ENCODE measurements around the gene GCLM. TPM values are rescaled to one million over a fixed set of nuclear protein-coding genes. Genes with fewer than 3 reads are reported as not detected.
"Not testable (repeated sequence)": the region's sequence is repeated elsewhere in the genome, so short reads cannot be mapped to it uniquely, and the experiment has no call there.

Gene GCLM, protein sequence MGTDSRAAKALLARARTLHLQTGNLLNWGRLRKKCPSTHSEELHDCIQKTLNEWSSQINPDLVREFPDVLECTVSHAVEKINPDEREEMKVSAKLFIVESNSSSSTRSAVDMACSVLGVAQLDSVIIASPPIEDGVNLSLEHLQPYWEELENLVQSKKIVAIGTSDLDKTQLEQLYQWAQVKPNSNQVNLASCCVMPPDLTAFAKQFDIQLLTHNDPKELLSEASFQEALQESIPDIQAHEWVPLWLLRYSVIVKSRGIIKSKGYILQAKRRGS
- 10 to 100 TPM; 18.5 to 19.3 TPM for total RNA-seq
- 10 to 100 TPM; 11.3 to 18.2 (median 14.2) TPM for polyA plus RNA-seq
- 5.9 to 56.9 (median 30.9) reads per million in 6 experiments for total RNA-seq

DNA sequence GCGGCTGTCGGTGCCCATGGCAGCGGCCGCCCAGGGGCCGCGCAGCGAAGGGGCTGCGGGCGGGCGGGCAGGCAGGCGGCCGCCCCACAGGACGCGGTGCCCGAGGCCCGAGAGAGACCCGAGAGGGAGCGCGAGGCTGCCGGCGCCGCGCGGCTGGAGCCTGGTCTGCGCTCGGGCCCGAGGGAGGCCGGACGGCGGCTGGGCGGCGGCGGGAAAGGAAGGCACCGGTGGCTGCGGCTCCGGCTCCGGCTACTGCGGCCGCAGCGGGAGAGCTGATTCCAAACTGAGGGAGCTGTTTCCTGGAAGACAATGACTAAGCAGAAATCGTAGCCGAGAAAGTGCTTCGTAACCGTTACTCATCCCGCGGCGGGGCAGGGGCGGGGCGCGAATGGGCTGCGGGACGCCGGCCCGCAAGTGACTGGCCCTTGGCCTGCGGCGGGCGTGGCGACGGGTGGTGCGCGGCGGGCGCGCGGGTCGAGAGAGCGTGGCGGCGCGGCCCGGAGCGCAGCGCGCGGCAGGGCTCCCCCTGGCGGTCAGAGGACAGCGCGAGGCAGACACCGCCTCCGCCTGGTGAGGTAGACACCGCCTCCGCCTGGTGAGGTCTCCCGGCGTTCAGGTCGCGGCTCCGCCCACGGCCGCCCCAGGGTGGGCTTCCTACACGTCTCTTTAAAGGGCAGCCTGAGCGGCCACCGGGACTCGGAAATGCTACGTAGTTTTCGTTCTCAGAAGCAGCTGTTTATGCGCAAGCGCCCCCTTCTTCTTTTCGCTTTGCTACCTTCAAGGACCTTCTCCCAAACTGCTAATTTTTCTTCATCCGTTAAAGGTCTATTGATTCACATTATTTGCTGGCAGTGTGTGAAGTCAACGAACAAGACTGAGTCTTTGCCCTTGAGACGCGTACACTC lies at the start of gene GCLM:
TSS of gene GCLM (minus strand) at position 285 of the 905 bp plus-strand sequence. CDS start at position 18, 267 bp downstream.
- peak; percentile 83 to 93 (median 90) for DNase-seq

GRCh38 chr1:93958726-93959100 lies 49.5 kb upstream of the GCLM start:
- Mint-ChIP-seq H3K4me3 (no peak overlapping the region), H3K4me1 (no peaks in the 10 kb centered on the region)

More for the DNA sequence above, at the start of gene GCLM:
- ATAC-seq = peak; percentile 90 to 91
- Mint-ChIP-seq H3K9me3 (peaks cover 0 to 6% (median 0%) of the 10 kb centered on the region in 9 donors), H3K36me3 (no peaks in the 10 kb centered on the region), H3K27ac (peak within 1 kb of the TSS; percentile 75 to 96 (median 94)), H3K4me3 (peak within 1 kb of the TSS; percentile 83 to 95 (median 92)), H3K4me1 (peaks cover 13 to 40% (median 32%) of the 10 kb centered on the region in 4 donors), H3K27me3 (peaks cover 0 to 5% (median 0%) of the 10 kb centered on the region in 5 donors)
- POLR2A ChIA-PET = interaction anchor here (0.7 to 3.6 kb wide), 6 partner anchors 27 to 509 kb away, joined by 3 to 33 read pairs (median 8); partner anchors contain the start of genes ABCD3 and DNTTIP2

DNA sequence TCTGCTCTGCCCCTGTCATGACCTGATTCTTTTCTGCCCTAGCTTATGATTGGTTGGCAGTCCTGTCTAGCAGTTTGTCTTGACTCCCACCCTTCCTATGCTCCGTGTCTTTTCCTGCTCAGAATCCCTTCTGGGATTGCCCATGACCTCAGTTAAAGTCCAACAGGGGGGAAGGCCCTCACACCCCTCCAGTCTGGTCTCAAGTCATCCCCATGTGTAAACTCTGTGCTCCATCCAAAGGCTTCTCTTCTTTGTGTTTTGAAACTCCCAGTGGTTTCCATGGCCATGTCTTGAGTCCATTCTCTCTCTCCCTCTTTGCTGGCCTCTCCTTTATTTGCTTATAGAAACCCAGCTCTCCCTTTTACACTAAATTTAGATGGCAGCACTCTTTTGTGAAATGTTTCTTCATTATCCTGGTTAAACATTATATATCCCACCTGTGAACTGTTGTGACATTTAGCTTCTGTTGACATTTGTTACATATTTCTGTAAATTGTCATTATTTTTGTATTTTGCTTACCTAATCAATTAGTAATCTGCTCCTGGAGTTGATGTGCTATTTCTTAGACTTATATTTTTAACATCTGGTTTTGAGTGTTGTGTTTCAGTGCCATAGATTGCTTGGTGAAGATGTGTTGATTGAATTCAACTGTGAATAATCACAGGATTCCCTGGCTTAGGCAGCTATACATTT lies 48.9 kb upstream of the GCLM start:
- H3K27ac Mint-ChIP-seq = no peak overlapping the region
- H3K36me3 Mint-ChIP-seq = peaks cover 0 to 33% (median 22%) of the 10 kb centered on the region in 3 donors
- DNase-seq (no peak), ATAC-seq (no peak)
- H3K4me3 Mint-ChIP-seq = no peak overlapping the region
- POLR2A ChIA-PET = no interaction called here
- H3K27me3 Mint-ChIP-seq = peaks cover 0 to 15% (median 3%) of the 10 kb centered on the region in 5 donors
- H3K4me1 Mint-ChIP-seq = no peaks in the 10 kb centered on the region
- peaks cover 19 to 53% (median 43%) of the 10 kb centered on the region in 9 donors for H3K9me3 Mint-ChIP-seq

More at GRCh38 chr1:93958726-93959100, 49.5 kb upstream of the GCLM start:
- POLR2A ChIA-PET = no interaction called here
- H3K27me3 Mint-ChIP-seq = peaks cover 0 to 15% (median 3%) of the 10 kb centered on the region in 5 donors
- H3K9me3 Mint-ChIP-seq = peaks cover 19 to 49% (median 42%) of the 10 kb centered on the region in 9 donors
- H3K27ac Mint-ChIP-seq = no peak overlapping the region
- DNase-seq (no peak), ATAC-seq (no peak)
- H3K36me3 Mint-ChIP-seq = peaks cover 0 to 32% (median 22%) of the 10 kb centered on the region in 3 donors

DNA sequence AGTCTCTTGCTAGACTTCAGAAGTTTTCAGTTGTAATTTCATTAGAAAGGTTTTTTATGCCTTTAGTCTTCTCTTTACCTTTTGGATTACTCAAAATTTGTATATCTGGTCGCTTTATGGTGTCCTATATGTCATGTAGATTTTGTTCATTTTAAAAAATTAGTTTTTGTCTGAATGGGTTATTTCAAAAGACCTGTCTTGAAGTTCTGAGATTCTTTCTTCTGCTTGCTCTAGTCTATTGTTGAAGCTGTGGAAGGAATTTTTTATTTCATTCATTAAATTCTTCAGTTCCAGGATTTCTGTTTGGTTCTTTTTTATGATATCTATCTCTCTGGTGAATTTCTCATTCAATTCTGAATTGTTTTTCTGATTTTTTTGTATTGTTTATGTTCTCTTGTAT lies 46.5 kb upstream of the GCLM start:
- ATAC-seq (no peak), DNase-seq (no peak)
- Mint-ChIP-seq H3K27ac (no peak overlapping the region), H3K4me1 (no peaks in the 10 kb centered on the region), H3K9me3 (peaks cover 30 to 77% (median 56%) of the 10 kb centered on the region in 9 donors), H3K27me3 (peaks cover 0 to 15% (median 4%) of the 10 kb centered on the region in 5 donors), H3K36me3 (peaks cover 3 to 54% (median 34%) of the 10 kb centered on the region in 3 donors), H3K4me3 (no peak overlapping the region)
- POLR2A ChIA-PET = no interaction called here

DNA sequence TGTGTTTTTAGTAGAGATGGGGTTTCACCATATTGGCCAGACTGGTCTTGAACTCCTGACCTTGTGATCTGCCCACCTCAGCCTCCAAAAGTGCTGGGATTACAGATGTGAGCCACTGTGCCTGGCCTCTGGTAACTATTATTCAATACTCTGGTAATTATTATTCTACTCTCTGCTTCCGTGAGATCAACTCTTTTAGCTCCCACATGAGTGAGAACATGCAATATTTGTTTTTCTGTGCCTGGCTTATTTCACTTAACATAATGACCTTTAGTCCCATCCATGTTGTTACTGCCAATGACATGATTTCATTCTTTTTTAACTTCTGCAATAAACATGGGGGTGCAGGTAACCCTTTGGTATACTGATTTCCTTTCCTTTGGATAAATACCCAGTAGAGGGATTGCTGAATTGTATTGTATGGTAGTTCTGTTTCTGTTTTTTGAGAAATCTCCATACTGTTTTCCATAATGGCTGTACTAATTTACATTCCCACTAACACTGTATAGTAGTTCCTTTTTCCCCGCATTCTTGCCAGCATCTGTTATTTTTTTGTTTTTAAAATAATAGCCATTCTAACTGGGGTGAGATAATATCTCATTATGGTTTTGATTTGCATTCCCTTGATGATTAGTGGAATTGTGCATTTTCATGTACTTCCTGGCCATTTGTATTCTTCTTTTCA lies 37.9 kb upstream of the GCLM start:
- H3K4me1 Mint-ChIP-seq, H3K4me3 Mint-ChIP-seq, POLR2A ChIA-PET, DNase-seq, ATAC-seq, H3K27ac Mint-ChIP-seq: not testable (repeated sequence)
- peaks cover 4 to 27% (median 22%) of the 10 kb centered on the region in 3 donors for H3K36me3 Mint-ChIP-seq
- H3K27me3 Mint-ChIP-seq = peaks cover 2 to 15% (median 14%) of the 10 kb centered on the region in 5 donors
- H3K9me3 Mint-ChIP-seq = peaks cover 10 to 34% (median 21%) of the 10 kb centered on the region in 9 donors

DNA sequence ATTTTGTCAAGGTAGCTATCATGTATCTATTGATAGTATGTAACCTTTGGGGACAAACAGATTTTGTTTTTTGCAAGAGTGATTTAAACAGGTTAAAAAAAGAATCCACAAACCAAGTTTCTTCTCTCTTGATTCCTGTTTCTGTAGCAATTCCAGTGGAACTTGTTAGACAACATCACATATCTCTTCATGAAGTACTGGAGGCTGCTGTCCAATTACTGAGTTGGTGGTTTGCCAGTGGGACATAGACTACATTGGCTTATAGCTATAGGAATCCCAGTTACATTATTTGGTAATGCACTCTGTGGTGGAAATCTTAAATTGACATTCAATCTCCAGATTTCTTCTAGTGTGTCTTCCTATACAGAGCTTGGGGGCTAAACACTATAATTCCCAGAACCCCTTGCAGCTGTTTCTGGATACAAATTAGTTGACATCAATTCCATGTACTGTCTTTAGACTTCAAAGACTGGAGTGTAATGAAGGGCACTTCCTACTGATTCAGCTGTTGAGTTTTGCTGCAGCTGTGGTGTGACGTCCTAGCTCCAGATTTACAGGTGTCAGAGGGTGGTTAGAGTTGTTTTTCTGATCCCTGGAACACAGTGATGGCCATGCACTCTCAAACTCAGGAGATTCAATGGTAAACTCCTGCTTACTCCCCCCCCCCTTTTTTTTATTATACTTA lies 29.4 kb upstream of the GCLM start:
- Mint-ChIP-seq H3K36me3 (peaks cover 0 to 19% (median 14%) of the 10 kb centered on the region in 3 donors), H3K4me1 (no peaks in the 10 kb centered on the region), H3K27ac (no peak overlapping the region), H3K27me3 (peaks cover 0 to 4% (median 0%) of the 10 kb centered on the region in 5 donors), H3K9me3 (peaks cover 16 to 60% (median 32%) of the 10 kb centered on the region in 9 donors), H3K4me3 (no peak overlapping the region)
- ATAC-seq (no peak), DNase-seq (no peak)
- POLR2A ChIA-PET = no interaction called here

- Mint-ChIP-seq H3K9me3 (peaks cover 16 to 64% (median 35%) of the 10 kb centered on the region in 9 donors), H3K36me3 (peaks cover 0 to 20% (median 14%) of the 10 kb centered on the region in 3 donors), H3K27me3 (peaks cover 0 to 4% (median 0%) of the 10 kb centered on the region in 5 donors), H3K27ac (no peak overlapping the region), H3K4me3 (no peak overlapping the region), H3K4me1 (no peaks in the 10 kb centered on the region)
- no peak for ATAC-seq
- DNase-seq = no peak
- POLR2A ChIA-PET = no interaction called here
These were observed 28.8 kb upstream of the GCLM start for GRCh38 chr1:93937997-93938396.

GRCh38 chr1:93925206-93925605 lies 16.0 kb upstream of the GCLM start:
- ATAC-seq (no peak), DNase-seq (no peak)
- peaks cover 7 to 40% (median 24%) of the 10 kb centered on the region in 9 donors for H3K9me3 Mint-ChIP-seq
- no peaks in the 10 kb centered on the region for H3K4me1 Mint-ChIP-seq
- peaks cover 3 to 16% (median 12%) of the 10 kb centered on the region in 5 donors for H3K27me3 Mint-ChIP-seq
- no peak overlapping the region for H3K27ac Mint-ChIP-seq
- H3K36me3 Mint-ChIP-seq = peaks cover 3 to 22% (median 13%) of the 10 kb centered on the region in 3 donors
- POLR2A ChIA-PET = no interaction called here
- H3K4me3 Mint-ChIP-seq = no peak overlapping the region

- no peak for ATAC-seq
- Mint-ChIP-seq H3K36me3 (peaks cover 0 to 9% (median 0%) of the 10 kb centered on the region in 3 donors), H3K4me3 (no peak overlapping the region), H3K4me1 (no peaks in the 10 kb centered on the region), H3K27me3 (peaks cover 0 to 7% (median 3%) of the 10 kb centered on the region in 5 donors), H3K27ac (no peak overlapping the region), H3K9me3 (no peaks in the 10 kb centered on the region)
- no peak for DNase-seq
- POLR2A ChIA-PET = no interaction called here
These were observed 10.6 kb upstream of the GCLM start for GRCh38 chr1:93919780-93920179.

- POLR2A ChIA-PET = no interaction called here
- Mint-ChIP-seq H3K4me1 (peaks cover 0 to 4% (median 0%) of the 10 kb centered on the region in 4 donors), H3K27me3 (peaks cover 0 to 6% (median 1%) of the 10 kb centered on the region in 5 donors)
These were observed 8.1 kb upstream of the GCLM start for GRCh38 chr1:93917302-93917701.

DNA sequence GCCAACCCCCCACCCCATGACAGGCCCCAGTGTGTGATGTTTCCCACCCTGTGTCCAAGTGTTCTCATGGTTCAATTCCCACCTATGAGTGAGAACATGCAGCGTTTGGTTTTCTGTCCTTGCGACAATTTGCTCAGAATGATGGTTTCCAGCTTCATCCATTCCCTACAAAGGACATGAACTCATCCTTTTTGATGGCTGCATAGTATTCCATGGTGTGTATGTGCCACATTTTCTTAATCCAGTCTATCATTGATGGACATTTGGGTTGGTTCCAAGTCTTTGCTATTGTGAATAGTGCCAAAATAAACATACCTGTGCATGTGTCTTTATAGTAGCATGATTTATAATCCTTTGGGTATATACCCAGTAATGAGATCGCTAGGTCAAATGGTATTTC lies 1.6 kb upstream of the GCLM start:
- H3K27ac Mint-ChIP-seq, H3K36me3 Mint-ChIP-seq, H3K9me3 Mint-ChIP-seq, H3K27me3 Mint-ChIP-seq, DNase-seq, ATAC-seq: not testable (repeated sequence)
- POLR2A ChIA-PET = interaction anchor here (2.2 kb wide), 1 partner anchor 65 kb away, joined by 20 read pairs; no protein-coding TSS in a partner anchor
- Mint-ChIP-seq H3K4me1 (peaks cover 13 to 32% (median 26%) of the 10 kb centered on the region in 4 donors), H3K4me3 (peak overlapping the region in 2 of 10 donors; percentile 20 to 23)

More at GRCh38 chr1:93917302-93917701, 8.1 kb upstream of the GCLM start:
- H3K36me3 Mint-ChIP-seq = peaks cover 0 to 5% (median 0%) of the 10 kb centered on the region in 3 donors
- no peak overlapping the region for H3K27ac Mint-ChIP-seq
- H3K9me3 Mint-ChIP-seq = no peaks in the 10 kb centered on the region
- ATAC-seq = no peak
- no peak for DNase-seq
- no peak overlapping the region for H3K4me3 Mint-ChIP-seq
